H1 (cell line): Measurements from ENCODE around the gene NDNF. TPM values are rescaled to one million over a fixed set of nuclear protein-coding genes. Genes with fewer than 3 reads are reported as not detected.

Source experiments
- BRCA1 ChIP-seq: IDR thresholded peaks from 2 replicates; pipeline ENCODE4 v1.6.1; 2012; ENCODE audit warnings: low read depth, low read length, improper control_type of control experiment
- CREB1 ChIP-seq: IDR thresholded peaks from 2 replicates; pipeline ENCODE4 v1.6.1; 2012; ENCODE audit warnings: inconsistent platforms
- SP2 ChIP-seq: IDR thresholded peaks from 2 replicates; pipeline ENCODE4 v1.6.1; 2012; ENCODE audit warnings: mild to moderate bottlenecking, low read length, inconsistent platforms
- TCF12 ChIP-seq: IDR thresholded peaks from 2 replicates; pipeline ENCODE4 v1.6.1; 2011; ENCODE audit warnings: low read depth, mild to moderate bottlenecking, low read length
- polyA plus RNA-seq, 7 experiments: library from polyadenylated mRNA; depleted of rRNA in 3 of 7; stranded (reverse) in 5 of 7; unstranded in 2 of 7; fragments of >200 nt in 5 of 7; fragments of 200-250 nt in 2 of 7; gene quantifications; 1 replicate in 5 of 7; 2 replicates in 1 of 7; 4 replicates in 1 of 7; pipeline versions ENCODE4 v1.2.1 to v1.2.3, GENCODE V29; 2011 to 2013; ENCODE audit warnings: missing spikeins in 2 of 7, mixed read lengths in 2 of 7
- total RNA-seq: library from RNA; stranded (reverse); fragmentation: NEBNext Ultra II Directional; extraction: Animal tissue kit (Norgen Biotek cat#: 25700); gene quantifications from 2 replicates; pipeline ENCODE4 v1.2.1, GENCODE V29; 2021
- TF ChIP-seq, protein P1 (sequence below): IDR thresholded peaks from 2 replicates; pipeline ENCODE4 v1.6.1; 2011; ENCODE audit warnings: low read depth, mild to moderate bottlenecking, low read length; ENCODE audit not compliant: insufficient read depth

NDNF gene
- total and polyA plus RNA-seq, 2 of the 8 experiments (the other 6 are each of a cell fraction or from before 2014, with no cell fraction given) = 0.70 to 1.6 TPM

DNA sequence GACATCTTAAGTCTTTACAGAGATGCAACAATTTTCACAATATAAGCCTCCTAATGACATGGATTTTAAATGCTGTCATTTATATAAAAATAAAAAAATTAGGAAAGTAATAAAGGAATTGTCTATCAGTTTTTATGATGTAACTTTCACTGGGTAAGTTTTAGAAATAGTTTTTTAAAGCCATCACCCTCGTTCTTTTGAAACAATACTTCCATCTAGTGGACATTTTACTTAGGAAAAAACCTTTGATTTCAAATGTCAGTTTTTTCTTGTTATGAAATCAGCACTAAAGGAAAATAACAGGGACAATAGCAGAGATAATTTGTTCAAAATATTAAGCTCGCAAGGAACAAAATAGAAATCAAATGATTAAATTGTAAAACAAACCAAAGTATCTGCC is 24.3 kb upstream of the NDNF start (continued):
- TF ChIP-seq, protein P1, sequence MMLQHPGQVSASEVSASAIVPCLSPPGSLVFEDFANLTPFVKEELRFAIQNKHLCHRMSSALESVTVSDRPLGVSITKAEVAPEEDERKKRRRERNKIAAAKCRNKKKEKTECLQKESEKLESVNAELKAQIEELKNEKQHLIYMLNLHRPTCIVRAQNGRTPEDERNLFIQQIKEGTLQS = no peak
- TF ChIP-seq SP2 = no peak
- no peak for TF ChIP-seq TCF12
- no peak for TF ChIP-seq BRCA1
- no peak for TF ChIP-seq CREB1
